ENCODE data around the gene MAD2L1BP.

MAD2L1BP gene

DNA sequence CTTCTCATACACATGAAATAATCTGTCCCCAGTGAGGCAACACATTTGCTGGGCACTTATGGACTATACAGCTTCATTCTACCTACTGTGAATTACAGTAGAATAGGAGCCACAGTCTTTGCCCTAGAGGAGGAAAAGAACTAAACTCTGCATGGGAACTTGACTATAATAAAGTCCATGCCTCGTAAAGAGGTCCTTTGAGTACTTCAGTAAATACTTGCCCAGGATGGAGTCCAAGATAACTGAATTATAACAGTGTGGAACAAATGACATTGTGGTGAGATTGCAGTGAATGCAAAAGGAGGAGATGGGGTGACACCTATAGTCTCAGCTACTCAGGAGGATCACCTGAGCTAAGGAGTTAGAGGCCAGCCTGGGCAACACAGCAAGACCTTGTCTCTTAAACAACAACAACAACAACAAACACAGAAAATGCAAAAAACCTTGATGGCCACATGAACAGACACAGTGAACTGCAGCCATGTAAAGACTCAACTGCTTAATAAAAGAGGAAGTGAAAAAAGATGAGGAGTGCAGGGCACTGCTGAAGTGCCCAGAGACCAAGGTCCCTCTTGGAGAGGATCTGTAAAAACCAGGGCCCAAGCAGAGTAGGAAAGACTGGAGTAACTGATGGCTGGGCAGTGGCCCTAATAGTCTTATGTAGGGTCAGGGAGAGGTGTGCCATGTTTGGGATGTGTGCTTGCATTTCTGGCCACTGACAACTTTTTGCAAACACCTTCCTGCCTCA, 48.2 kb downstream of the MAD2L1BP start:
- DNase-seq (ENCODE audit: low read depth), result no peak

DNA sequence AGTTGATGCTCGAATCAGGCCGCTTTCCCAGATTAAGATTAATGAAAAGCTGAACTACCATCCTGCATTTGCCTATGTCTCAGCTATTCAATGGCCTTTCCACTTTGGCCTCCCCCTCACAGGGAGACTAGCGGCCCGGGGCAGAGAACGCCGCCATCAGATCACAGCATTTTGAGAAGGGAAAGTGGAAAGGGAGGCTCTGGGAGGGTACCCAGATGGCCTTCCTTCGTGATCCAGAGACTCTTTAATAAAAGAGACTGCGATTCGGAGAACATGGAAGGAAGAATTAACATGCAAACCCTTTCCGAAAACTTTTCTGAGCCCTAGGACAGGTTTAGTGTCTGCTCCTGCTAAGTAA, 51.4 kb downstream of the MAD2L1BP start:
- DNase-seq (ENCODE audit: low read depth), result no peak

DNA sequence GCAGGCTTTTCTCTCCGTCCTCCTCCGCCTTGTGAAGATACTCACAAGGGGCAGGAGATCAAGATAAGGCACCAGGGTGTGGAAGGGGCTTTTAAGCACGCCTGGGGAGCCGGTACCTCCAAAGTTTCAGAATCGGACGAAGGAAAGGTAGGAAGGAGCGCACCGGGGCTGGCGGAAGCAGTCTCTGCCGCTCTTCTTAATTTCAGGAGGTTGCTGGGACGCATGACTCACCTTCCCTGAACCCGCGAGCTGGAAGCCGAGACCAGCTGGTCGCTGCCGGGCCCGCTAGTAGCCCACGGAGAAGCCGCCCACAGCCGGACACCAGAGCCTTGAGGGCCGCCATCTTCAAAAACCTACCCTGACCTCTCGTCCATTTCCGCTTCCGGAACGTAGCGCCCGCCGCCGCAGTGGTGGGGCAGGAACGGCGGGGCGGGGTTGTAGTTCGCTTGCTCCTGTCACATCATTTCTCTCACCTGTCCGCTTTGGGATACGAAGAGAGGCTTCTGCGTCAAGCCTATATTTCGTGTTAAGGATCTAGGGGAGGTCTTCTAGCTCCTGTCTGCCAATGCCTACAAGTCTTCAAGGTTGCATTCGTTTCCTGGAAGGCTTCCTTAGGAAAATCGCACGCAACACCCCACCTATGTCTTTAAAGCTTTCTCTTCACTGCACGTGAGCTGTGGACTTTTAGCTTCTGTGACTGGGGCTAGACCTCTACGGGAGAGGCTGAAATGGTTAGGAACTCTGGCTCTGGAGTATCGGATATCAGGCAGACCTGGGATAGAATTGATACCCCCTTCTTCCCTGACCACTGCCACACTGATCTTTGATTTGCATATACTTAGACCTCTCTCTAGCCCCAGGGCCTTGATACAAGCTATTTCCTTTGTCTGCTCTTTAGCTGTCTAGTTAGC, 52.1 kb downstream of the MAD2L1BP start, which contains the start of gene MRPS18A:
TSS of gene MRPS18A (minus strand) at position 355 of the 911 bp plus-strand sequence. CDS start at position 343, 12 bp downstream.
- peak; percentile 40 for DNase-seq (ENCODE audit: low read depth)

DNA sequence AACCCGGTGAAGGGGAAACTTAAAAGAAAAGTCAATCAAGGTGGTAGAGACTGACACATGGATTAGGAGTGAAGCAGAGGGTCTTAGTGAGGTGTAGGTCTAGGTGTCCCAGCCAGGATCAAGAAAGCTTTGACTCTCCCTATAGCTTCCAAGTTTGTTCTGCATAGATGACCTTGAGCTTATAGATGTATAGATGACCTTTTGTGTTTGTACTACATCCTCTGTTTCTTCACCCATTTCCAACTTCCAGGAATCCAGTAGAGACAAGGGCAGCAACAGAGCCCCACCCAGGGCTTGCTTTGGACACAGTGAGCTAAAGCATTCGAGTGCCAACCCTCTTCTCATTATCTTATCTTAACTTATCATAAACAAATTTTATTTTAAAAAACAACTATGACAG, 53.8 kb downstream of the MAD2L1BP start:
- no peak for DNase-seq (ENCODE audit: low read depth)
